Naive B cell (primary cell): ENCODE results near the gene MYH11. TPM values are rescaled to one million over a fixed set of nuclear protein-coding genes. Genes with fewer than 3 reads are reported as not detected.
A peak's percentile ranks its signal among the peaks of the same experiment; 100 is the strongest.
"Not testable (repeated sequence)": the region's sequence is repeated elsewhere in the genome, so short reads cannot be mapped to it uniquely, and the experiment has no call there.

Experiments used
- ATAC-seq, 2 donors: fragments of 150-1000 bp; cut with Tn5 transposase; 2 replicates each; pipeline ENCODE4 v1.10.0; 2021; ENCODE audit warnings: low read depth in 2 of 2, mild to moderate bottlenecking in 2 of 2, moderate library complexity in 2 of 2
- DNase-seq: peaks from one replicate; pipeline ENCODE4 v3.0.0; 2022
- H3K27ac Mint-ChIP-seq, 6 donors: one replicate each; pipeline ENCODE4 v1.8.0; 2020 to 2022; ENCODE audit warnings: mild to moderate bottlenecking in 6 of 6, mixed read lengths in 6 of 6, moderate library complexity in 5 of 6, inconsistent platforms in 2 of 6
- H3K27me3 Mint-ChIP-seq, 3 donors: one replicate each; pipeline ENCODE4 v1.8.0; 2021 to 2022; ENCODE audit warnings: mixed read lengths in 3 of 3, mild to moderate bottlenecking in 1 of 3
- H3K36me3 Mint-ChIP-seq, 2 donors: one replicate each; pipeline ENCODE4 v1.8.0; 2020 to 2022; ENCODE audit warnings: mixed read lengths in 2 of 2, inconsistent platforms in 1 of 2, mild to moderate bottlenecking in 1 of 2
- H3K4me1 Mint-ChIP-seq, 3 donors: one replicate each; pipeline ENCODE4 v1.8.0; 2020 to 2022; ENCODE audit warnings: mixed read lengths in 3 of 3, inconsistent platforms in 1 of 3, mild to moderate bottlenecking in 1 of 3, moderate library complexity in 1 of 3
- H3K4me3 Mint-ChIP-seq, 8 donors: one replicate each; pipeline ENCODE4 v1.8.0; 2020 to 2022; ENCODE audit warnings: mild to moderate bottlenecking in 8 of 8, mixed read lengths in 8 of 8, moderate library complexity in 8 of 8, inconsistent platforms in 2 of 8
- H3K9me3 Mint-ChIP-seq, 7 donors: one replicate each; pipeline ENCODE4 v1.8.0; 2020 to 2022; ENCODE audit warnings: mixed read lengths in 7 of 7, mild to moderate bottlenecking in 5 of 7, inconsistent platforms in 2 of 7, moderate library complexity in 1 of 7
- polyA plus RNA-seq, 6 donors: library from polyadenylated mRNA; unstranded; fragments of 300-500 nt; fragmentation: Illumina TruSeq; gene quantifications; one replicate each; pipeline ENCODE4 v1.2.3, GENCODE V29; 2021; ENCODE audit warnings: low read depth in 6 of 6

The MYH11 gene
- polyA plus RNA-seq, 6 donors from 2014 or later = 0.22 to 3.2 (median 0.49) TPM

GRCh38 chr16:15692508-15692907 lies 164.3 kb downstream of the MYH11 start:
- not testable (repeated sequence) for H3K4me1 Mint-ChIP-seq, H3K4me3 Mint-ChIP-seq, H3K36me3 Mint-ChIP-seq, H3K9me3 Mint-ChIP-seq, ATAC-seq, DNase-seq, H3K27ac Mint-ChIP-seq, H3K27me3 Mint-ChIP-seq

- Mint-ChIP-seq H3K4me3 (no peak overlapping the region), H3K4me1 (no peaks in the 10 kb centered on the region), H3K27me3 (no peaks in the 10 kb centered on the region), H3K9me3 (no peaks in the 10 kb centered on the region), H3K27ac (peak overlapping the region in 1 of 6 donors; percentile 15), H3K36me3 (peaks cover 0 to 7% of the 10 kb centered on the region in 2 donors)
- DNase-seq = no peak
- ATAC-seq = no peak
Measured at GRCh38 chr16:15691046-15691445, 165.8 kb downstream of the MYH11 start.

GRCh38 chr16:15690296-15690695 lies 166.5 kb downstream of the MYH11 start:
- ATAC-seq (no peak), DNase-seq (no peak)
- H3K36me3 Mint-ChIP-seq = peaks cover 0 to 7% of the 10 kb centered on the region in 2 donors
- H3K9me3 Mint-ChIP-seq = no peaks in the 10 kb centered on the region
- peaks cover 0 to 3% (median 0%) of the 10 kb centered on the region in 3 donors for H3K4me1 Mint-ChIP-seq
- no peak overlapping the region for H3K27ac Mint-ChIP-seq
- no peak overlapping the region for H3K4me3 Mint-ChIP-seq
- no peaks in the 10 kb centered on the region for H3K27me3 Mint-ChIP-seq

- Mint-ChIP-seq H3K36me3 (peaks cover 0 to 7% of the 10 kb centered on the region in 2 donors), H3K4me3 (no peak overlapping the region), H3K27me3 (no peaks in the 10 kb centered on the region), H3K9me3 (no peaks in the 10 kb centered on the region), H3K4me1 (peaks cover 0 to 3% (median 0%) of the 10 kb centered on the region in 3 donors), H3K27ac (peak overlapping the region in 2 of 6 donors; percentile 39 to 70)
- DNase-seq (no peak), ATAC-seq (no peak)
Measured at GRCh38 chr16:15689290-15689689, 167.5 kb downstream of the MYH11 start.

- peak overlapping the region in 1 of 6 donors; percentile 47 for H3K27ac Mint-ChIP-seq
- H3K36me3 Mint-ChIP-seq = peaks cover 0 to 7% of the 10 kb centered on the region in 2 donors
- H3K4me1 Mint-ChIP-seq = peaks cover 0 to 4% (median 3%) of the 10 kb centered on the region in 3 donors
- no peak for ATAC-seq
- H3K4me3 Mint-ChIP-seq = no peak overlapping the region
- DNase-seq = no peak
- H3K27me3 Mint-ChIP-seq = no peaks in the 10 kb centered on the region
- H3K9me3 Mint-ChIP-seq = no peaks in the 10 kb centered on the region
Measured at GRCh38 chr16:15686287-15686686, 170.5 kb downstream of the MYH11 start.

GRCh38 chr16:15682105-15682570 lies 174.7 kb downstream of the MYH11 start:
- peak; percentile 62 to 63 for ATAC-seq
- no peaks in the 10 kb centered on the region for H3K9me3 Mint-ChIP-seq
- no peak for DNase-seq
- no peaks in the 10 kb centered on the region for H3K27me3 Mint-ChIP-seq
- H3K4me1 Mint-ChIP-seq = peaks cover 0 to 15% (median 3%) of the 10 kb centered on the region in 3 donors
- H3K4me3 Mint-ChIP-seq = no peak overlapping the region
- peak overlapping the region in 4 of 6 donors; percentile 31 to 73 (median 60) for H3K27ac Mint-ChIP-seq
- peaks cover 6% of the 10 kb centered on the region in 2 donors for H3K36me3 Mint-ChIP-seq

GRCh38 chr16:15677447-15677846 lies 179.4 kb downstream of the MYH11 start:
- no peak for ATAC-seq
- Mint-ChIP-seq H3K4me1 (peaks cover 17 to 48% (median 19%) of the 10 kb centered on the region in 3 donors), H3K27ac (peak overlapping the region in 2 of 6 donors; percentile 47 to 54), H3K9me3 (no peaks in the 10 kb centered on the region), H3K27me3 (no peaks in the 10 kb centered on the region), H3K4me3 (no peak overlapping the region), H3K36me3 (peaks cover 6% of the 10 kb centered on the region in 2 donors)
- no peak for DNase-seq

GRCh38 chr16:15676506-15676905 lies 180.3 kb downstream of the MYH11 start:
- DNase-seq (no peak), ATAC-seq (no peak)
- Mint-ChIP-seq H3K4me3 (peak overlapping the region in 1 of 8 donors; percentile 44), H3K36me3 (peaks cover 6% of the 10 kb centered on the region in 2 donors), H3K4me1 (peaks cover 17 to 53% (median 28%) of the 10 kb centered on the region in 3 donors), H3K27ac (peak overlapping the region in 5 of 6 donors; percentile 70 to 99 (median 79)), H3K9me3 (no peaks in the 10 kb centered on the region), H3K27me3 (no peaks in the 10 kb centered on the region)

GRCh38 chr16:15674571-15674970 lies 182.3 kb downstream of the MYH11 start:
- no peaks in the 10 kb centered on the region for H3K9me3 Mint-ChIP-seq
- peaks cover 17 to 47% (median 29%) of the 10 kb centered on the region in 3 donors for H3K4me1 Mint-ChIP-seq
- peaks cover 11 to 19% of the 10 kb centered on the region in 2 donors for H3K36me3 Mint-ChIP-seq
- ATAC-seq = no peak
- peak overlapping the region; percentile 64 to 99 (median 94) for H3K27ac Mint-ChIP-seq
- peak overlapping the region in 1 of 8 donors; percentile 53 for H3K4me3 Mint-ChIP-seq
- DNase-seq = no peak
- H3K27me3 Mint-ChIP-seq = no peaks in the 10 kb centered on the region

- Mint-ChIP-seq H3K9me3 (no peaks in the 10 kb centered on the region), H3K27me3 (no peaks in the 10 kb centered on the region), H3K4me3 (peak overlapping the region; percentile 42 to 90 (median 66)), H3K36me3 (peaks cover 6 to 14% of the 10 kb centered on the region in 2 donors), H3K4me1 (peaks cover 17 to 43% (median 29%) of the 10 kb centered on the region in 3 donors), H3K27ac (peak overlapping the region; percentile 91 to 99 (median 96))
- DNase-seq = peak; percentile 61
- peak; percentile 93 to 94 for ATAC-seq
Measured at GRCh38 chr16:15672514-15673167, 184.2 kb downstream of the MYH11 start.

- H3K4me1 Mint-ChIP-seq = peaks cover 17 to 43% (median 29%) of the 10 kb centered on the region in 3 donors
- not testable (repeated sequence) for H3K9me3 Mint-ChIP-seq, H3K27me3 Mint-ChIP-seq, DNase-seq, ATAC-seq
- H3K4me3 Mint-ChIP-seq = peak overlapping the region in 4 of 8 donors; percentile 12 to 85 (median 28)
- H3K36me3 Mint-ChIP-seq = peaks cover 4 to 13% of the 10 kb centered on the region in 2 donors
- H3K27ac Mint-ChIP-seq = peak overlapping the region; percentile 91 to 99 (median 96)
Measured at GRCh38 chr16:15672127-15672513, 184.7 kb downstream of the MYH11 start.

- ATAC-seq (no peak), DNase-seq (no peak)
- peak overlapping the region; percentile 91 to 99 (median 94) for H3K27ac Mint-ChIP-seq
- H3K9me3 Mint-ChIP-seq = no peaks in the 10 kb centered on the region
- peak overlapping the region in 5 of 8 donors; percentile 12 to 85 (median 30) for H3K4me3 Mint-ChIP-seq
- H3K4me1 Mint-ChIP-seq = peaks cover 17 to 43% (median 29%) of the 10 kb centered on the region in 3 donors
- H3K36me3 Mint-ChIP-seq = peaks cover 4 to 13% of the 10 kb centered on the region in 2 donors
- H3K27me3 Mint-ChIP-seq = no peaks in the 10 kb centered on the region
Measured at GRCh38 chr16:15671530-15672117, 185.2 kb downstream of the MYH11 start.

- ATAC-seq = no peak
- no peaks in the 10 kb centered on the region for H3K27me3 Mint-ChIP-seq
- H3K27ac Mint-ChIP-seq = peak overlapping the region in 1 of 6 donors; percentile 78
- no peaks in the 10 kb centered on the region for H3K9me3 Mint-ChIP-seq
- peaks cover 6 to 22% (median 17%) of the 10 kb centered on the region in 3 donors for H3K4me1 Mint-ChIP-seq
- peaks cover 4 to 13% of the 10 kb centered on the region in 2 donors for H3K36me3 Mint-ChIP-seq
- no peak for DNase-seq
- H3K4me3 Mint-ChIP-seq = no peak overlapping the region
Measured at GRCh38 chr16:15667091-15667742, 189.6 kb downstream of the MYH11 start.
